ENCODE data around the gene ACE2.
"Not testable (repeated sequence)": the region's sequence is repeated elsewhere in the genome, so short reads cannot be mapped to it uniquely, and the experiment has no call there.

ACE2 gene

GRCh38 chrX:15600745-15601144 lies at the start of gene ACE2:
Gene ACE2, minus strand, starts transcription at chrX:15600960. Its CDS starts 49 bp downstream, at chrX:15600911.
- Histone ChIP-seq H3K27ac (ENCODE audit: low read length) (no peak within 1 kb of the TSS), H3K27me3 (ENCODE audit: control insufficient read depth, insufficient read depth, low read length) (no peaks in the 10 kb centered on the region), H3K9me3 (ENCODE audit: control insufficient read depth, low read depth, low read length) (no peaks in the 10 kb centered on the region), H3K9ac (ENCODE audit: low read length) (no peak within 1 kb of the TSS), H3K36me3 (ENCODE audit: control insufficient read depth, low read depth, low read length) (no peaks in the 10 kb centered on the region), H3K4me3 (ENCODE audit: low read length) (no peak within 1 kb of the TSS), H3K4me1 (ENCODE audit: control insufficient read depth, low read depth, low read length) (no peaks in the 10 kb centered on the region)

GRCh38 chrX:15647510-15647909 lies 46.8 kb upstream of the ACE2 start:
- not testable (repeated sequence) for H3K27me3 ChIP-seq (ENCODE audit: control insufficient read depth, insufficient read depth, low read length); H3K9me3 ChIP-seq (ENCODE audit: control insufficient read depth, low read depth, low read length); H3K9ac ChIP-seq (ENCODE audit: low read length); H3K4me3 ChIP-seq (ENCODE audit: low read length); H3K4me1 ChIP-seq (ENCODE audit: control insufficient read depth, low read depth, low read length); H3K36me3 ChIP-seq (ENCODE audit: control insufficient read depth, low read depth, low read length); H3K27ac ChIP-seq (ENCODE audit: low read length)

- no peaks in the 10 kb centered on the region for H3K9me3 ChIP-seq (ENCODE audit: control insufficient read depth, low read depth, low read length)
- no peak overlapping the region for H3K4me3 ChIP-seq (ENCODE audit: low read length)
- H3K4me1 ChIP-seq (ENCODE audit: control insufficient read depth, low read depth, low read length): no peaks in the 10 kb centered on the region
- H3K27ac ChIP-seq (ENCODE audit: low read length): no peak overlapping the region
- H3K9ac ChIP-seq (ENCODE audit: low read length): no peak overlapping the region
- H3K36me3 ChIP-seq (ENCODE audit: control insufficient read depth, low read depth, low read length): no peaks in the 10 kb centered on the region
- no peaks in the 10 kb centered on the region for H3K27me3 ChIP-seq (ENCODE audit: control insufficient read depth, insufficient read depth, low read length)
Observed at GRCh38 chrX:15646543-15646942, 45.8 kb upstream of the ACE2 start.

GRCh38 chrX:15646031-15646430 lies 45.3 kb upstream of the ACE2 start:
- Histone ChIP-seq H3K27me3 (ENCODE audit: control insufficient read depth, insufficient read depth, low read length) (no peaks in the 10 kb centered on the region), H3K4me3 (ENCODE audit: low read length) (no peak overlapping the region), H3K4me1 (ENCODE audit: control insufficient read depth, low read depth, low read length) (no peaks in the 10 kb centered on the region), H3K9me3 (ENCODE audit: control insufficient read depth, low read depth, low read length) (no peaks in the 10 kb centered on the region), H3K9ac (ENCODE audit: low read length) (no peak overlapping the region), H3K27ac (ENCODE audit: low read length) (no peak overlapping the region), H3K36me3 (ENCODE audit: control insufficient read depth, low read depth, low read length) (no peaks in the 10 kb centered on the region)

- Histone ChIP-seq H3K9me3 (ENCODE audit: control insufficient read depth, low read depth, low read length) (no peaks in the 10 kb centered on the region), H3K4me3 (ENCODE audit: low read length) (no peak overlapping the region), H3K27ac (ENCODE audit: low read length) (no peak overlapping the region), H3K36me3 (ENCODE audit: control insufficient read depth, low read depth, low read length) (no peaks in the 10 kb centered on the region), H3K27me3 (ENCODE audit: control insufficient read depth, insufficient read depth, low read length) (no peaks in the 10 kb centered on the region), H3K4me1 (ENCODE audit: control insufficient read depth, low read depth, low read length) (no peaks in the 10 kb centered on the region), H3K9ac (ENCODE audit: low read length) (no peak overlapping the region)
Observed at GRCh38 chrX:15645266-15645665, 44.5 kb upstream of the ACE2 start.

GRCh38 chrX:15644560-15644872 lies 43.8 kb upstream of the ACE2 start:
- Histone ChIP-seq H3K9me3 (ENCODE audit: control insufficient read depth, low read depth, low read length) (no peaks in the 10 kb centered on the region), H3K4me1 (ENCODE audit: control insufficient read depth, low read depth, low read length) (no peaks in the 10 kb centered on the region), H3K4me3 (ENCODE audit: low read length) (no peak overlapping the region), H3K27me3 (ENCODE audit: control insufficient read depth, insufficient read depth, low read length) (no peaks in the 10 kb centered on the region), H3K9ac (ENCODE audit: low read length) (no peak overlapping the region), H3K36me3 (ENCODE audit: control insufficient read depth, low read depth, low read length) (no peaks in the 10 kb centered on the region), H3K27ac (ENCODE audit: low read length) (no peak overlapping the region)

- H3K36me3 ChIP-seq (ENCODE audit: control insufficient read depth, low read depth, low read length): no peaks in the 10 kb centered on the region
- no peaks in the 10 kb centered on the region for H3K9me3 ChIP-seq (ENCODE audit: control insufficient read depth, low read depth, low read length)
- no peak overlapping the region for H3K27ac ChIP-seq (ENCODE audit: low read length)
- no peaks in the 10 kb centered on the region for H3K4me1 ChIP-seq (ENCODE audit: control insufficient read depth, low read depth, low read length)
- H3K4me3 ChIP-seq (ENCODE audit: low read length): no peak overlapping the region
- H3K9ac ChIP-seq (ENCODE audit: low read length): no peak overlapping the region
- H3K27me3 ChIP-seq (ENCODE audit: control insufficient read depth, insufficient read depth, low read length): no peaks in the 10 kb centered on the region
Observed at GRCh38 chrX:15643786-15644559, 43.2 kb upstream of the ACE2 start.

GRCh38 chrX:15631637-15632036 lies 30.9 kb upstream of the ACE2 start:
- H3K9ac ChIP-seq (ENCODE audit: low read length): no peak overlapping the region
- H3K27ac ChIP-seq (ENCODE audit: low read length): no peak overlapping the region
- H3K9me3 ChIP-seq (ENCODE audit: control insufficient read depth, low read depth, low read length): no peaks in the 10 kb centered on the region
- H3K36me3 ChIP-seq (ENCODE audit: control insufficient read depth, low read depth, low read length): no peaks in the 10 kb centered on the region
- no peaks in the 10 kb centered on the region for H3K4me1 ChIP-seq (ENCODE audit: control insufficient read depth, low read depth, low read length)
- no peaks in the 10 kb centered on the region for H3K27me3 ChIP-seq (ENCODE audit: control insufficient read depth, insufficient read depth, low read length)
- no peak overlapping the region for H3K4me3 ChIP-seq (ENCODE audit: low read length)

- H3K9me3 ChIP-seq (ENCODE audit: control insufficient read depth, low read depth, low read length): no peaks in the 10 kb centered on the region
- H3K4me1 ChIP-seq (ENCODE audit: control insufficient read depth, low read depth, low read length): no peaks in the 10 kb centered on the region
- H3K36me3 ChIP-seq (ENCODE audit: control insufficient read depth, low read depth, low read length): no peaks in the 10 kb centered on the region
- no peaks in the 10 kb centered on the region for H3K27me3 ChIP-seq (ENCODE audit: control insufficient read depth, insufficient read depth, low read length)
- no peak overlapping the region for H3K4me3 ChIP-seq (ENCODE audit: low read length)
- no peak overlapping the region for H3K27ac ChIP-seq (ENCODE audit: low read length)
- no peak overlapping the region for H3K9ac ChIP-seq (ENCODE audit: low read length)
Observed at GRCh38 chrX:15623054-15623453, 22.3 kb upstream of the ACE2 start.

GRCh38 chrX:15619053-15619755 lies 18.4 kb upstream of the ACE2 start:
- H3K27ac ChIP-seq (ENCODE audit: low read length): no peak overlapping the region
- H3K4me3 ChIP-seq (ENCODE audit: low read length): no peak overlapping the region
- no peak overlapping the region for H3K9ac ChIP-seq (ENCODE audit: low read length)

GRCh38 chrX:15617111-15617510 lies 16.4 kb upstream of the ACE2 start:
- Histone ChIP-seq H3K4me1 (ENCODE audit: control insufficient read depth, low read depth, low read length) (no peaks in the 10 kb centered on the region), H3K9ac (ENCODE audit: low read length) (no peak overlapping the region), H3K36me3 (ENCODE audit: control insufficient read depth, low read depth, low read length) (no peaks in the 10 kb centered on the region), H3K9me3 (ENCODE audit: control insufficient read depth, low read depth, low read length) (no peaks in the 10 kb centered on the region), H3K27ac (ENCODE audit: low read length) (no peak overlapping the region), H3K4me3 (ENCODE audit: low read length) (no peak overlapping the region), H3K27me3 (ENCODE audit: control insufficient read depth, insufficient read depth, low read length) (no peaks in the 10 kb centered on the region)

More at GRCh38 chrX:15619053-15619755, 18.4 kb upstream of the ACE2 start:
- Histone ChIP-seq H3K36me3 (ENCODE audit: control insufficient read depth, low read depth, low read length) (no peaks in the 10 kb centered on the region), H3K27me3 (ENCODE audit: control insufficient read depth, insufficient read depth, low read length) (no peaks in the 10 kb centered on the region), H3K4me1 (ENCODE audit: control insufficient read depth, low read depth, low read length) (no peaks in the 10 kb centered on the region), H3K9me3 (ENCODE audit: control insufficient read depth, low read depth, low read length) (no peaks in the 10 kb centered on the region)

GRCh38 chrX:15616531-15616930 lies 15.8 kb upstream of the ACE2 start:
- H3K36me3 ChIP-seq (ENCODE audit: control insufficient read depth, low read depth, low read length): no peaks in the 10 kb centered on the region
- no peak overlapping the region for H3K9ac ChIP-seq (ENCODE audit: low read length)
- no peak overlapping the region for H3K27ac ChIP-seq (ENCODE audit: low read length)
- H3K9me3 ChIP-seq (ENCODE audit: control insufficient read depth, low read depth, low read length): no peaks in the 10 kb centered on the region
- no peak overlapping the region for H3K4me3 ChIP-seq (ENCODE audit: low read length)
- H3K4me1 ChIP-seq (ENCODE audit: control insufficient read depth, low read depth, low read length): no peaks in the 10 kb centered on the region
- H3K27me3 ChIP-seq (ENCODE audit: control insufficient read depth, insufficient read depth, low read length): no peaks in the 10 kb centered on the region

Measured in iPS-18a (cell line).